Caco-2 (cell line): ENCODE data around the gene TMEFF2. TPM values are rescaled to one million over a fixed set of nuclear protein-coding genes. Genes with fewer than 3 reads are reported as not detected.

ENCODE experiments used
- BruUV-seq: library from RNA; stranded (reverse); fragments of 400-500 nt; replicated peaks from 2 replicates; lab custom pipeline; 2021; lab: Mats Ljungman, UMichigan
- CTCF ChIA-PET: fragments of 300-600 bp; sonication (Branson Sonifier 250); formaldehyde crosslinking; loops from one replicate; lab custom pipeline; 2022; ENCODE audit warnings: antibody characterized with exemption; lab: Charles Lee
- POLR2A ChIA-PET: fragments of 300-600 bp; sonication (Branson Sonifier 250); formaldehyde crosslinking; loops from one replicate; lab custom pipeline; 2022; ENCODE audit warnings: antibody characterized with exemption; lab: Charles Lee
- DNase-seq, 2 experiments: peaks; one replicate each; pipeline versions ENCODE4 v3.0.0 to v3.0.0-alpha.2; 2020 to 2022
- H3K27me3 ChIP-seq: replicated peaks from 2 replicates; pipeline ENCODE4 v1.6.0; 2011; ENCODE audit warnings: low read length; ENCODE audit not compliant: control insufficient read depth, insufficient read depth
- H3K36me3 ChIP-seq: 2 replicates; pipeline ENCODE4 v1.5.1; 2011; ENCODE audit warnings: low read length; ENCODE audit not compliant: control insufficient read depth, insufficient read depth
- H3K4me1 ChIP-seq: fragments of 250-450 bp; sonication (Bioruptor Pico); 2 replicates; pipeline ENCODE4 v1.5.1; 2020; ENCODE audit warnings: mild to moderate bottlenecking
- H3K4me3 ChIP-seq: 2 replicates; pipeline ENCODE4 v1.5.1; 2011; ENCODE audit warnings: low read depth, mild to moderate bottlenecking, control low read depth, low read length
- H3K9me3 ChIP-seq: fragments of 250-450 bp; sonication (Bioruptor Pico); 2 replicates; pipeline ENCODE4 v1.5.1; 2020; ENCODE audit warnings: mild to moderate bottlenecking, moderate library complexity
- H3K27ac Mint-ChIP-seq: one replicate; pipeline ENCODE4 v1.8.0; 2022; ENCODE audit warnings: mixed read lengths; ENCODE audit not compliant: unreplicated experiment
- H3K27me3 Mint-ChIP-seq: one replicate; pipeline ENCODE4 v1.8.0; 2022; ENCODE audit warnings: mixed read lengths; ENCODE audit not compliant: insufficient read depth, unreplicated experiment
- H3K36me3 Mint-ChIP-seq: one replicate; pipeline ENCODE4 v1.8.0; 2022; ENCODE audit warnings: mild to moderate bottlenecking, mixed read lengths; ENCODE audit not compliant: insufficient read depth, unreplicated experiment
- H3K4me1 Mint-ChIP-seq: one replicate; pipeline ENCODE4 v1.8.0; 2022; ENCODE audit warnings: low read depth, mixed read lengths; ENCODE audit not compliant: unreplicated experiment
- H3K4me3 Mint-ChIP-seq: one replicate; pipeline ENCODE4 v1.8.0; 2022; ENCODE audit warnings: mild to moderate bottlenecking, moderate library complexity, mixed read lengths; ENCODE audit not compliant: unreplicated experiment
- H3K9me3 Mint-ChIP-seq: one replicate; pipeline ENCODE4 v1.8.0; 2022; ENCODE audit warnings: mixed read lengths; ENCODE audit not compliant: unreplicated experiment
- intact Hi-C: fragments of 100-400 bp; cut with micrococcal nuclease; formaldehyde crosslinking; loops from one replicate; pipeline ENCODE4 v1.10.0; 2022; ENCODE audit not compliant: unreplicated experiment
- total RNA-seq: library from RNA; stranded (reverse); gene quantifications from 2 replicates; pipeline ENCODE4 v1.2.3, GENCODE V29; 2022
- TF ChIP-seq, protein P1 (sequence below), 2 experiments: fragments of 200-600 bp in 1 of 2; IDR thresholded peaks; 1 replicate in 1 of 2; 2 replicates in 1 of 2; pipeline versions ENCODE4 v1.5.1 to v1.8.0; 2011 to 2022; ENCODE audit warnings: antibody characterized with exemption in 1 of 2, control low read depth in 1 of 2, inconsistent platforms in 1 of 2, low read depth in 1 of 2, low read length in 1 of 2, mild to moderate bottlenecking in 1 of 2, moderate library complexity in 1 of 2; ENCODE audit not compliant: insufficient read depth in 1 of 2, severe bottlenecking in 1 of 2, unreplicated experiment in 1 of 2

TMEFF2 gene
- total RNA-seq, 1 experiment from 2014 or later, result not detected

GRCh38 chr2:192067631-192068030, 127.1 kb downstream of the TMEFF2 start:
- Mint-ChIP-seq H3K27ac (no peak overlapping the region), H3K9me3 (no peaks in the 10 kb centered on the region), H3K36me3 (no peaks in the 10 kb centered on the region), H3K4me1 (no peaks in the 10 kb centered on the region), H3K4me3 (no peak overlapping the region), H3K27me3 (peaks cover 5% of the 10 kb centered on the region)
- intact Hi-C loops, result no loop called here
- ChIA-PET POLR2A (no interaction called here), CTCF (no interaction called here)
- H3K4me1 ChIP-seq, result no peaks in the 10 kb centered on the region
- TF ChIP-seq, protein P1, sequence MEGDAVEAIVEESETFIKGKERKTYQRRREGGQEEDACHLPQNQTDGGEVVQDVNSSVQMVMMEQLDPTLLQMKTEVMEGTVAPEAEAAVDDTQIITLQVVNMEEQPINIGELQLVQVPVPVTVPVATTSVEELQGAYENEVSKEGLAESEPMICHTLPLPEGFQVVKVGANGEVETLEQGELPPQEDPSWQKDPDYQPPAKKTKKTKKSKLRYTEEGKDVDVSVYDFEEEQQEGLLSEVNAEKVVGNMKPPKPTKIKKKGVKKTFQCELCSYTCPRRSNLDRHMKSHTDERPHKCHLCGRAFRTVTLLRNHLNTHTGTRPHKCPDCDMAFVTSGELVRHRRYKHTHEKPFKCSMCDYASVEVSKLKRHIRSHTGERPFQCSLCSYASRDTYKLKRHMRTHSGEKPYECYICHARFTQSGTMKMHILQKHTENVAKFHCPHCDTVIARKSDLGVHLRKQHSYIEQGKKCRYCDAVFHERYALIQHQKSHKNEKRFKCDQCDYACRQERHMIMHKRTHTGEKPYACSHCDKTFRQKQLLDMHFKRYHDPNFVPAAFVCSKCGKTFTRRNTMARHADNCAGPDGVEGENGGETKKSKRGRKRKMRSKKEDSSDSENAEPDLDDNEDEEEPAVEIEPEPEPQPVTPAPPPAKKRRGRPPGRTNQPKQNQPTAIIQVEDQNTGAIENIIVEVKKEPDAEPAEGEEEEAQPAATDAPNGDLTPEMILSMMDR (IDR thresholded peaks at IDR 0.05; ENCODE audit: insufficient read depth in 1 of 2, low read depth in 1 of 2, low read length in 1 of 2, severe bottlenecking in 1 of 2, unreplicated experiment in 1 of 2), result no peak
- H3K4me3 ChIP-seq, result no peak overlapping the region
- H3K27me3 ChIP-seq, result no peaks in the 10 kb centered on the region
- H3K36me3 ChIP-seq, result no peaks in the 10 kb centered on the region
- BruUV-seq, result no TSS peak
- no peak for DNase-seq
- H3K9me3 ChIP-seq, result no peaks in the 10 kb centered on the region

- Mint-ChIP-seq H3K27ac (no peak overlapping the region), H3K27me3 (peaks cover 5% of the 10 kb centered on the region), H3K36me3 (no peaks in the 10 kb centered on the region), H3K9me3 (no peaks in the 10 kb centered on the region), H3K4me1 (no peaks in the 10 kb centered on the region), H3K4me3 (no peak overlapping the region)
- Histone ChIP-seq H3K4me3 (no peak overlapping the region), H3K27me3 (no peaks in the 10 kb centered on the region), H3K36me3 (no peaks in the 10 kb centered on the region), H3K9me3 (no peaks in the 10 kb centered on the region), H3K4me1 (no peaks in the 10 kb centered on the region)
- TF ChIP-seq, protein P1 (IDR thresholded peaks at IDR 0.05; ENCODE audit: insufficient read depth in 1 of 2, low read depth in 1 of 2, low read length in 1 of 2, severe bottlenecking in 1 of 2, unreplicated experiment in 1 of 2), result no peak
- no peak for DNase-seq
- ChIA-PET POLR2A (no interaction called here), CTCF (interaction anchor here (0.6 kb wide), 1 partner anchor 499 kb away, joined by 3 read pairs; no protein-coding TSS in a partner anchor)
- BruUV-seq, result no TSS peak
- intact Hi-C loops, result no loop called here
Observed at GRCh38 chr2:192064459-192064858, 130.3 kb downstream of the TMEFF2 start.

- DNase-seq, result no peak
- Histone ChIP-seq H3K4me1 (no peaks in the 10 kb centered on the region), H3K4me3 (no peak overlapping the region), H3K36me3 (no peaks in the 10 kb centered on the region), H3K9me3 (no peaks in the 10 kb centered on the region), H3K27me3 (no peaks in the 10 kb centered on the region)
- Mint-ChIP-seq H3K4me3 (no peak overlapping the region), H3K27ac (no peak overlapping the region), H3K27me3 (peaks cover 4% of the 10 kb centered on the region), H3K36me3 (no peaks in the 10 kb centered on the region), H3K4me1 (no peaks in the 10 kb centered on the region), H3K9me3 (no peaks in the 10 kb centered on the region)
- intact Hi-C loops, result no loop called here
- BruUV-seq, result no TSS peak
- ChIA-PET CTCF (no interaction called here), POLR2A (no interaction called here)
- TF ChIP-seq, protein P1 (IDR thresholded peaks at IDR 0.05; ENCODE audit: insufficient read depth in 1 of 2, low read depth in 1 of 2, low read length in 1 of 2, severe bottlenecking in 1 of 2, unreplicated experiment in 1 of 2), result no peak
Observed at GRCh38 chr2:192060161-192060560, 134.6 kb downstream of the TMEFF2 start.
